ENCODE data around the gene CCDC12. TPM values are rescaled to one million over a fixed set of nuclear protein-coding genes. Genes with fewer than 3 reads are reported as not detected.

Gene CCDC12
- total and polyA plus RNA-seq, 12 donors, result 28.8 to 137 (median 34.2) TPM

GRCh38 chr3:46924921-46925584, 51.5 kb downstream of the CCDC12 start:
- ATAC-seq (peak in 1 of 8 donors; percentile 10), DNase-seq (no peak)
- H3K9me3 ChIP-seq, result no peaks in the 10 kb centered on the region
- TF ChIP-seq CTCF (IDR thresholded peaks at IDR 0.05), result no peak
- H3K4me3 ChIP-seq, result no peak overlapping the region
- H3K27ac ChIP-seq, result peak overlapping the region in 7 of 10 donors; percentile 53 to 83 (median 75)
- H3K27me3 ChIP-seq, result no peaks in the 10 kb centered on the region
- 70 to 83% methylated on average over 10 of the region's 10 CpGs for WGBS, 2 donors
- H3K36me3 ChIP-seq, result peaks cover 0 to 80% (median 46%) of the 10 kb centered on the region in 9 donors
- intact Hi-C loops (cut with DNase I), result loop anchor here in 7 of 10 donors (2.0 to 10.0 kb wide), 6 partner anchors 52 to 400 kb away; partner anchors contain the start of genes CCDC12 (in 2 of the 7) and NBEAL2 (in 2 of the 7)
- peaks cover 17 to 73% (median 64%) of the 10 kb centered on the region in 9 donors for H3K4me1 ChIP-seq

- H3K9me3 ChIP-seq, result no peaks in the 10 kb centered on the region
- peaks cover 12 to 60% (median 51%) of the 10 kb centered on the region in 9 donors for H3K4me1 ChIP-seq
- TF ChIP-seq CTCF (IDR thresholded peaks at IDR 0.05), result peak; percentile 37 to 77 (median 69)
- H3K36me3 ChIP-seq, result peaks cover 0 to 93% (median 58%) of the 10 kb centered on the region in 9 donors
- peak overlapping the region in 3 of 10 donors; percentile 7 to 53 (median 15) for H3K27ac ChIP-seq
- 47 to 56% methylated on average over 10 to 11 of the region's 11 CpGs for WGBS, 2 donors
- ATAC-seq, result peak in 6 of 8 donors; percentile 29 to 60 (median 40)
- intact Hi-C loops (cut with DNase I), result loop anchor here (1.0 to 10.0 kb wide), 7 partner anchors 71 to 401 kb away; no protein-coding TSS in a partner anchor
- H3K27me3 ChIP-seq, result no peaks in the 10 kb centered on the region
- no peak for DNase-seq
- H3K4me3 ChIP-seq, result no peak overlapping the region
Measured at GRCh38 chr3:46923559-46924350, 52.8 kb downstream of the CCDC12 start.

GRCh38 chr3:46922871-46923558, 53.5 kb downstream of the CCDC12 start:
- no peak for DNase-seq
- Histone ChIP-seq H3K4me3 (no peak overlapping the region), H3K27me3 (no peaks in the 10 kb centered on the region), H3K36me3 (peaks cover 0 to 93% (median 62%) of the 10 kb centered on the region in 9 donors), H3K4me1 (peaks cover 11 to 52% (median 44%) of the 10 kb centered on the region in 9 donors), H3K9me3 (peaks cover 0 to 2% (median 0%) of the 10 kb centered on the region in 11 donors), H3K27ac (no peak overlapping the region)
- no peak for TF ChIP-seq CTCF (IDR thresholded peaks at IDR 0.05)
- WGBS, 2 donors, result 84 to 88% methylated on average over 16 of the region's 16 CpGs
- no peak for ATAC-seq
- intact Hi-C loops (cut with DNase I), result loop anchor here in 9 of 10 donors (1.0 to 10.0 kb wide), 6 partner anchors 72 to 402 kb away; no protein-coding TSS in a partner anchor

GRCh38 chr3:46922426-46922825, 54.1 kb downstream of the CCDC12 start:
- Histone ChIP-seq H3K36me3 (peaks cover 0 to 98% (median 62%) of the 10 kb centered on the region in 9 donors), H3K4me3 (no peak overlapping the region), H3K4me1 (peaks cover 11 to 46% (median 39%) of the 10 kb centered on the region in 9 donors), H3K9me3 (peaks cover 0 to 8% (median 0%) of the 10 kb centered on the region in 11 donors), H3K27ac (no peak overlapping the region), H3K27me3 (no peaks in the 10 kb centered on the region)
- WGBS, 2 donors, result 94 to 95% methylated on average over 4 of the region's 4 CpGs
- ATAC-seq (no peak), DNase-seq (no peak)
- no peak for TF ChIP-seq CTCF (IDR thresholded peaks at IDR 0.05)
- intact Hi-C loops (cut with DNase I), result loop anchor here in 6 of 10 donors (2.0 to 10.0 kb wide), 5 partner anchors 72 to 402 kb away; no protein-coding TSS in a partner anchor
